Stimulated activated CD8-positive, alpha-beta memory T cell treated with anti-CD3 and anti-CD28 coated beads, Interleukin-7, amount 100 ng/mL, for 1 hour (primary cell): ENCODE measurements around the gene PPP2R5B.
A peak's percentile ranks its signal among the peaks of the same experiment; 100 is the strongest.

ENCODE experiments used
- DNase-seq, 2 donors: peaks; one replicate each; pipeline ENCODE4 v3.0.0-alpha.2; 2020; ENCODE audit warnings: low read depth in 2 of 2

The PPP2R5B gene

GRCh38 chr11:64888729-64889511 is 35.6 kb upstream of the PPP2R5B start:
- DNase-seq, result no peak

- DNase-seq, result no peak
These were observed 34.0 kb upstream of the PPP2R5B start for GRCh38 chr11:64890522-64890939.

DNA sequence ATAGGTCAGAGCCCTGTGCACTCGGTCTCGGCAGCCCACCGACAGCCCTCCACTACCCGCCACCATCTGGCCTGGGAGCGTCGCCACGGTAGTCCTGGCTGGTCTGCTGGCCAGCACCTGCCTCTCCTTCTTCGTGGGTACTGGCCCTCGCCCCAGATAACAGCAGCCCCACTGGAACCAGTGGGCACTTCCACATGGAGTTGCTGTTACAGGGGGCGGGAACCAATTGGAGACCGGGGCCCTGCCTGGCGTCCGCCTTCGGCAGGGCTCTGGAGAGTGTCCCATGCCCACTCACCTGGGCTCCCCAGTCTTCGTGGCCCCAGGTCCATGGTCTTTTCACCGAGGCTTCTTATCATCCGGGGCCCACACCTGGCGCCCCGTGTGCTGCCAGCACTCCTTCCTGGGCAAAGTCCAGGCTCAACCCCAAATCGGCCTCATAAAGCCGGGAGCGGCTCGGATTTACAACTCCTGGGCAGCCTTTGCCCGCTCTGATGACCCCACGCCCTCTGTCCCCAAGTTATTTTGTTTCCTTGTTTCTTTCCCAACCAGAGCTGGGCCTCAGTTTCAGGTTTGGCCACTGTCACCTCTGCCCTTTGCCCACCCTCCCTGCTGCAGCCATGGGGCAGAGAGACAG is 33.2 kb upstream of the PPP2R5B start:
- DNase-seq, result no peak

DNA sequence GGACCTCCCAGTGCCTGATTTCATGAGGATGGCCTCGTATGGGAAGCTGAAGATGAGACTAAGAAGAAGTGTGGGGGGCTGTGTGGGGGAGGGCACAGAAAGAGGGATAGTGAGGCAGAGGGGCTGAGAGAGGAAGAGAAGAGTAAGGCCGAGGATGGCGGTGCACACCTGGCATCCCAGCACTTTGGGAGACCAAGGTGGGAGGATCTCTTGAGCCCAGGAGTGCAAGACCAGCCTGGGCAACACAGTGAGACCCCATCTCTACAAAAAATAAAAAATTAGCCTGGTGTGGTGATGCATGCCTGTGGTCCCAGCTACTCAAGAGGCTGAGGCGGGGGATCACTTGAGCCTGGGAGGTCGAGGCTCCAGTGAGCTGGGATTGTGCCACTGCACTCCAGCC is 32.6 kb upstream of the PPP2R5B start:
- DNase-seq, result no peak

GRCh38 chr11:64892411-64892831 is 32.1 kb upstream of the PPP2R5B start:
- no peak for DNase-seq

GRCh38 chr11:64892838-64893193 is 31.7 kb upstream of the PPP2R5B start:
- no peak for DNase-seq

DNA sequence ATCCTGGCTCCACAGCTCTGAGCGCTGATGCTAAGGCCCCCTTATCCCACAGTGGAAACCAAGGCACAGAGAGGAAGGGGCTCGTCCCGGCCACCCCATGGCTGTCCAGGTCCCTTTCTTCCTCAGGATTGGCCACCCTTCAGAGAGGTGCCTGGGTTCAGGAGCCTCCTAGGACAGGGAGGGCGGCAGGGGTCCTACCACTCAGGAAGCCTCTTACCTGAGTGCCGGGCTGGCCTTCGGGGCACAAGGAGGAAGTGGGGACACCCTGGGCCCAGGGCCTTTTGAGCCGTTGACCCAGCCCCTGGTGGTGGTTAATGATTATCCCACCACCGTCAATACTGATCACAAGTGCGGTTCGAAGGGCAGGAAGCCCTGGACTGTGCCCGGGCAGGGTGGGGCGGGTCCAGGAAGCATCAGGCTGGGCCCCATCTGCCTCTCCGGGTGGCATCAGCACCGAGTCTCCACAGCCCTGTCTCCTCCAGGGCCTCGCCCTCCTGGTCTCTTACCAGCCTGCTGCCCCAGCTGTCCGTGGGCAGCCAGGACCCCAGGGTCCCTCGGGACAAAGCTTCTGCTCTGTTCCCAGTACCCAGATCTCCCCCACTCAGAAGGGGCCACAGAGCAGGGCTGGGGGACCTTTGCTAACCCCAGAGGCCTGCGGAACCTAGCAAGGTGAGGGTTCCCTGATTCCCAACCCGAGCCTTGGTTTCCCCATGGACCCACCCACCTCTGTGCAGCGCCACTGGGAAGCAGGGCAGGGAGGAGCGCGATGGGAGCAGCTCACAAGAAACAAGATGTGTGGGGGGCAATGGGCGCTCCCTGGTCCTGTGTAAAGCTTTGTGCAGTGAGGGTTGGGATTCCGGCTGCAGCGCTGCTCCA is 31.1 kb upstream of the PPP2R5B start:
- no peak for DNase-seq

DNA sequence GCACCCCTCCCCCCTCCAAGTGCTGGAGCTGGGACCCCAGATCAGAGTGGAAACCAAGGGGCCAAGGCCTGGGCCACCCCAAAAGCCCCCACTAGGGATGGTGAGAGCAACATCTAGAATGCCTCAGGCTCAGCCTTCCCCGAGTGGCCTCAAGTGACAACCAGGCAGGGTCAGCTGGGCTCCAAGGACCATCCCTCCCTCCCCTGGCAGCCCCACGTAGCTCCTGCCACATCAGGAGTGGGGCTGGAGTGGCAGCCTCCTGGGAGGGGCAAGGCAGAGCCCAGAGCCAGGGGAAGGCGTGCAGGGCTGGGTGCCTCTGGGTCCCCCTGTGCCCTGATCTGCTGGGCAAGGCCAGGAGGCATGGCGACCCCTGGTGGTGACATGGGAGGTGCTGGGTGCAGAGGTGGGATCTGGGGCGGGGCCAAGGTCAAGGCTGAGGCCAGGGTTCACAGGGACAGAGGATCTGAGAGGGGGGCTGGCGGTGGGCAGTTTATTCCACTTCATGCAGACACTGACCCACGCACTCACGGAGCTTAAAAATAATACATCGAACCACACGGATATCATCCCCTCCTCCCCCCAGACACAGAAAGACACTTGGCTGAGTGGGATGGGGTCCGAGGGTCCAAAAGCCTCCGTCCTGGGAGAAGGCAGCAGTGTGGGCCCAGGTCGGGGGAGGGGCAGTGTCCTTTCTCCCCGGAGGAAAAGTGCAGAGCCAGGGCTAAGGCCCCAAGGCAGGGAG is 30.2 kb upstream of the PPP2R5B start:
- peak; percentile 83 to 94 for DNase-seq

GRCh38 chr11:64894812-64895452 is 29.6 kb upstream of the PPP2R5B start:
- no peak for DNase-seq

- DNase-seq, result no peak
These were observed 28.0 kb upstream of the PPP2R5B start for GRCh38 chr11:64896448-64897022.

- DNase-seq, result no peak
These were observed 27.0 kb upstream of the PPP2R5B start for GRCh38 chr11:64897381-64898075.

DNA sequence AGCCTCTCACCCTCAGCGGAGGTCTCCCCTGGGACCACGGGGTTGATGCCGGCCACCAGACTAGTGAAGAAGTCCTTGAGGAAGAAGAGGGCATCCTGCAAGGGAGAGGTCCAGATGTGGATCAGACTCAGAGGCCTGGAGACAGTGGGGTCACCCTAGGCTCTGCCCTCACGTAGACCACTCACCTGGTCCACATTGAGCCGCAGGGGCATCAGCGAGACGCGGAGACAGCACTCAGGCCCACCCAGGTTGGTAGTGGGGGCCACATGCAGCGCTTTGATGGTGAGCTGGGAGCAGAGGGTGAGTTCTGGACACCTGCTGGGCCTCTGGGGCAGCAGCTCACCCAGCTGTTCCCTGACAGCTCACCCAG is 26.4 kb upstream of the PPP2R5B start:
- no peak for DNase-seq

DNA sequence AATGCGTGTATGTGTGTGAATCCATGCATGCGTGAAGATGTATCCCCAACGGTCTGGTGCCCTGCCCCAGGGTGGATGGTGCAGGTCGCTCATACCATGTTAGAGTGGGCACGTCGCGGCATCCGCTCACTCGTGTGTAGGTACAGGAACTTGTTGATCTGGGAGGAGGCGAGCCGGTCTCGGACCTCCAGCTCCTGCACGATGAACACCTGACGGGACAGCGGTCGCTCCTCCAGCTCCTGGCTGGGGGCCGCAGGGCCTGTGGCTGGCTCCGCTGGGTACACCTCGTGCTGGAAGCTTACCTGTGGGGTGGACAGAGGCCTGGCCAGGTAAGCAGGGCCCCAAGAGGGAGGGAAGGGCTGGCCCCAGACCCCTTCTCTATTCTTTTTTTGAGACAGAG is 25.9 kb upstream of the PPP2R5B start:
- no peak for DNase-seq

GRCh38 chr11:64900263-64900678 is 24.2 kb upstream of the PPP2R5B start:
- no peak for DNase-seq

DNA sequence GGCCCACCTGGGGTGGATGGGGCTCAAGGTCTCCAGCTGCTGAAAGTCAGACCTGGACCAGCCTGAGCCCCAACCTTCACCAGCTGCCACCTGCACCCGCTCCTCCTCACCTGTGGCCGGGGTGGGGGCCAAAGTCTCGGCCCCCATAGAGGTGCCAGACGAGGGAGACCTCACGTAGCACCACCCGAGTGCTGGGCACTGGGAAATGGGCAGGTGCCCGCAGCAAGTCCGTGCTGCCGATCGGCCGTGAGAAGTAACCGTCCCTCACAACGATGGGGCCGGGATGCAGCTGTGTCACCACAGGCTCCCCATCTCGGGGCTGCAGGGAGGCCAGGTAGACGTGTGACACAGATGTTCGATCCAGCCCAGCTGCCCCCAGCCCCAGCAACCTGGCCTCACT is 23.7 kb upstream of the PPP2R5B start:
- no peak for DNase-seq

- no peak for DNase-seq
These were observed 22.2 kb upstream of the PPP2R5B start for GRCh38 chr11:64902102-64902900.

DNA sequence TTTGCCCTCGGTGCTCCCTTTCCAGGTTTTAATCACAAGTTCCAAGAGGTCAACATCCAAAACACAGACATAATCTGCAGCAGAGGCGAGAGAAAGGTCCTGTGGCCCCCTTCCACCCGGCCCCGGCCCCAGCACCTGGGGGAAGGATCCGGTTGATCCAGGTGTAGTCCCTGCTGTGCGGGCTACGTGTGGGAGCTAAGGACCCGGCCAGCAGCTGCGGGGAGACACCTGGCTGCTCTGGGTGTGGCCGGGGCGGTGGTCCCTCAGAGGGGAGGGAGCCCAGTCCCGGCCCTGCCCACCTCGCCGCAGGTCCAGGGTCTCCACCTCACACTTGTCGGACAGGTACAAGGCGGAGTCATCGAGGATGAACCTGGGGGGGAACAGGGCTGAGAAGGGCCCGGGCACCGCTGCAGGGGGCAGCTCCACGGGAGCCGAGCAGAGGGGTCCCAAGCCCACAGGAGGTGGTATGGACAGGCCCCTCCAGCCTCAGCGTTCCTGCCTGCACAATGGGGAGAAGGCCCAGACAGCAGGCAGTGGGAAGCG is 21.1 kb upstream of the PPP2R5B start:
- DNase-seq, result no peak

GRCh38 chr11:64905516-64906313 is 18.8 kb upstream of the PPP2R5B start:
- DNase-seq, result no peak

- no peak for DNase-seq
These were observed 18.2 kb upstream of the PPP2R5B start for GRCh38 chr11:64906314-64906635.
